Progenitor cell of endocrine pancreas (in vitro differentiated cells): Measurements from ENCODE around the gene GGCX. TPM values are rescaled to one million over a fixed set of nuclear protein-coding genes. Genes with fewer than 3 reads are reported as not detected.

Experiments used
- DNase-seq: peaks from one replicate; pipeline ENCODE4 v3.0.0; 2021; ENCODE audit warnings: low spot score; ENCODE audit not compliant: unreplicated experiment
- H3K27ac Mint-ChIP-seq: 2 replicates; pipeline ENCODE4 v1.8.0; 2021; ENCODE audit warnings: mild to moderate bottlenecking, moderate library complexity, mixed read lengths
- H3K27me3 Mint-ChIP-seq: 2 replicates; pipeline ENCODE4 v1.8.0; 2021; ENCODE audit warnings: mixed read lengths
- H3K36me3 Mint-ChIP-seq: 2 replicates; pipeline ENCODE4 v1.8.0; 2022; ENCODE audit warnings: mixed read lengths; ENCODE audit not compliant: insufficient read depth
- H3K4me1 Mint-ChIP-seq: 2 replicates; pipeline ENCODE4 v1.8.0; 2021; ENCODE audit warnings: low read depth, mixed read lengths
- H3K4me3 Mint-ChIP-seq: 2 replicates; pipeline ENCODE4 v1.8.0; 2021; ENCODE audit warnings: low read depth, mild to moderate bottlenecking, moderate library complexity, mixed read lengths
- H3K9me3 Mint-ChIP-seq: 2 replicates; pipeline ENCODE4 v1.8.0; 2021; ENCODE audit warnings: low read depth, mixed read lengths
- total RNA-seq: library from RNA; stranded (reverse); gene quantifications from 2 replicates; pipeline ENCODE4 v1.2.1, GENCODE V29; 2021
- TF ChIP-seq, protein P1 (sequence below): fragments of 200-600 bp; sonication (generic); IDR thresholded peaks from one replicate; pipeline ENCODE4 v1.5.0; 2021; ENCODE audit warnings: antibody characterized with exemption, mild to moderate bottlenecking; ENCODE audit not compliant: unreplicated experiment

GGCX gene
- total RNA-seq, 1 donor from 2014 or later, result 69.2 TPM

DNA sequence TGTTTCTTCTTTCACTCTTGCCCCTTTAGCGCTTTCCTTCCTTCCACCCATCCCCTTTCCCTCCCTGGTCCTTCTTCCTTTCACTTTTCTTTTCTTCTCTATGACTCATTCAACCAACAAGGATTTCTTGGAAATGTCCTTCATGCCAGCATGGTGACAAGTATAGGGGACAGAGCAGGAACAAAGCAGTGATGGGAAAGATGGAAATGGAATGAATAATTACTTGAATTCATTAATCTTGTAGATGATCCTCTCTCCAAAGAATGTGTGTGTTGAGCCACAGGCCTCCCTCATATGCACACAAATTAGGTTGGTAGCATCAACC is 24.4 kb upstream of the GGCX start:
- H3K27ac Mint-ChIP-seq, result no peak overlapping the region
- TF ChIP-seq, protein P1, sequence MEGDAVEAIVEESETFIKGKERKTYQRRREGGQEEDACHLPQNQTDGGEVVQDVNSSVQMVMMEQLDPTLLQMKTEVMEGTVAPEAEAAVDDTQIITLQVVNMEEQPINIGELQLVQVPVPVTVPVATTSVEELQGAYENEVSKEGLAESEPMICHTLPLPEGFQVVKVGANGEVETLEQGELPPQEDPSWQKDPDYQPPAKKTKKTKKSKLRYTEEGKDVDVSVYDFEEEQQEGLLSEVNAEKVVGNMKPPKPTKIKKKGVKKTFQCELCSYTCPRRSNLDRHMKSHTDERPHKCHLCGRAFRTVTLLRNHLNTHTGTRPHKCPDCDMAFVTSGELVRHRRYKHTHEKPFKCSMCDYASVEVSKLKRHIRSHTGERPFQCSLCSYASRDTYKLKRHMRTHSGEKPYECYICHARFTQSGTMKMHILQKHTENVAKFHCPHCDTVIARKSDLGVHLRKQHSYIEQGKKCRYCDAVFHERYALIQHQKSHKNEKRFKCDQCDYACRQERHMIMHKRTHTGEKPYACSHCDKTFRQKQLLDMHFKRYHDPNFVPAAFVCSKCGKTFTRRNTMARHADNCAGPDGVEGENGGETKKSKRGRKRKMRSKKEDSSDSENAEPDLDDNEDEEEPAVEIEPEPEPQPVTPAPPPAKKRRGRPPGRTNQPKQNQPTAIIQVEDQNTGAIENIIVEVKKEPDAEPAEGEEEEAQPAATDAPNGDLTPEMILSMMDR, result no peak
- peaks cover 13% of the 10 kb centered on the region for H3K36me3 Mint-ChIP-seq
- no peaks in the 10 kb centered on the region for H3K9me3 Mint-ChIP-seq
- H3K27me3 Mint-ChIP-seq, result no peaks in the 10 kb centered on the region
- peaks cover 24% of the 10 kb centered on the region for H3K4me1 Mint-ChIP-seq
- no peak overlapping the region for H3K4me3 Mint-ChIP-seq
- DNase-seq, result no peak

DNA sequence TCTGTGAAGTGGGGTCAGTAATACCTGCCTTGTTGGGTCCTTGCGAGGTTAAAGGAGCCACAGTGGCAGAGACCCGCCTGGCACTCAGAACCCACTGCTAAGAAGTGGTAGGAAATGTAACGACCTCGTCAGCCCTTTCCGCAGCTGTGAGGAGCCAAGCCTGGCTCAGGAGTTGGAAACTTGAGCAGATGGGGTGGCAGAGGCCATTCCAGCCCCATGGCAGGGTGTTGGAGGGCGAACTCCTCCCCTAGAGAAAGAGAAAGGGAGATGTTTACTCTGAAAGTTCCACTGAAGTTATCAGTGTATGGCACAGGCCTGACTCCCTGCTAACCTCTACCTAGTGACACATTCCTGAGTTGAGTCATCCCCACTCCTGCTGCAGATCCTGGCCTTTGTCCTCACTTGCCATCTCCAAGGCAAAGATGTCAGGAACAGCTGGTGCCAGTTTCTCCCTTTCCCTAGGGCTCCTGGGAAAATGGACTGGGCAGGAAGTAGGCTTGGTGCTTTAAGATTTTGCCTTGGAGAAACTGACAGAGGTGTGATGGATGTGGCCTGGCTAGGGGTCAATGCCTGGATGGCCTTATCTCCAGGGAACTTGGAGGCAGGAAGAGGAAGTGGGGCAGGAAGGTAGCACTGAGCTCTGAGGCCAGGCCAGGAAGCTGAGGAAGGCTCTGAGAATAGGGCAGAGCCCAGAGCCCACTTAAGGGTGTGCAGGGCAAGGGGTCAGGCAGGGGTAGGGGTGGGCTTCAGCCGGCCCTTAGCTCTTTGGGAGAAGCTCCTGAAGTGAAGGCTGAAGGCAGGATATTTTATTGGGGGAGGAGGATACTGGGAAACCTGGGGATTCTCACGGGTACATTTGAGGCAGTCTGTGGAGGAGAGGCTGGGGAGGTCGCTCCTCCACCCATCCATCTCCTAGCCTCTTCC is 23.8 kb upstream of the GGCX start:
- no peaks in the 10 kb centered on the region for H3K27me3 Mint-ChIP-seq
- TF ChIP-seq, protein P1, result no peak
- H3K9me3 Mint-ChIP-seq, result no peaks in the 10 kb centered on the region
- H3K36me3 Mint-ChIP-seq, result peaks cover 13% of the 10 kb centered on the region
- no peak overlapping the region for H3K4me3 Mint-ChIP-seq
- no peak for DNase-seq
- H3K4me1 Mint-ChIP-seq, result peaks cover 18% of the 10 kb centered on the region
- peak overlapping the region; percentile 88 for H3K27ac Mint-ChIP-seq

DNA sequence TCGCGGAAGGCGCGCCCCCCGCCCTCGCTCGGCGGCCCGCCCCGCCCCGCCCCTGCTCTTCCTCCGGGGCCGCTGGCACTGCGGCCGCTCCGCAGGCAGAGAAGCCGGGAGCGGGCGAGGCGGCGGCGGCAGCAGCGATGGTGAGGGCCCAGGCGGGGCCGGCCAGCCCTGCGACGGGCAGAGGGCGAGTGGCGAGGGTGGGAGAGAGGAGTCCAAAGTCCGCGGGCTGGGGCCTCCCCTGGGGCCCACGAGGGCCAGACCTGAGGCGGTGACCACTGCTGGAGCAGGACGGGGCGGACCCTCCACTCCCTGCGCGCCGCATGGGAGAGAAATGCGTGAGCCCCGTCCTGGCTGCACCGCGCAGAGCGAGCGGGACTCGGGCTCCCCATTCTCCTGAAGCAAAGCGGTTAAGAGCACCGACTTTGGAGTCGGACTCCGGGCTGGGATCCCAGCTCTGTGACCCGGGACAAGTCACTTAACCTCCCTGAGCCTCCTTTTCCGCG is 23.1 kb upstream of the GGCX start, which contains the start of gene VAMP5:
VAMP5 (plus strand) TSS at position 78 of the 503 bp plus-strand sequence; CDS start at position 138, 60 bp downstream.
- Mint-ChIP-seq H3K4me3 (no peak within 1 kb of the TSS), H3K9me3 (no peaks in the 10 kb centered on the region), H3K27me3 (no peaks in the 10 kb centered on the region), H3K4me1 (peaks cover 16% of the 10 kb centered on the region), H3K27ac (peak within 1 kb of the TSS; percentile 88), H3K36me3 (peaks cover 13% of the 10 kb centered on the region)
- DNase-seq, result no peak
- TF ChIP-seq, protein P1, result no peak

DNA sequence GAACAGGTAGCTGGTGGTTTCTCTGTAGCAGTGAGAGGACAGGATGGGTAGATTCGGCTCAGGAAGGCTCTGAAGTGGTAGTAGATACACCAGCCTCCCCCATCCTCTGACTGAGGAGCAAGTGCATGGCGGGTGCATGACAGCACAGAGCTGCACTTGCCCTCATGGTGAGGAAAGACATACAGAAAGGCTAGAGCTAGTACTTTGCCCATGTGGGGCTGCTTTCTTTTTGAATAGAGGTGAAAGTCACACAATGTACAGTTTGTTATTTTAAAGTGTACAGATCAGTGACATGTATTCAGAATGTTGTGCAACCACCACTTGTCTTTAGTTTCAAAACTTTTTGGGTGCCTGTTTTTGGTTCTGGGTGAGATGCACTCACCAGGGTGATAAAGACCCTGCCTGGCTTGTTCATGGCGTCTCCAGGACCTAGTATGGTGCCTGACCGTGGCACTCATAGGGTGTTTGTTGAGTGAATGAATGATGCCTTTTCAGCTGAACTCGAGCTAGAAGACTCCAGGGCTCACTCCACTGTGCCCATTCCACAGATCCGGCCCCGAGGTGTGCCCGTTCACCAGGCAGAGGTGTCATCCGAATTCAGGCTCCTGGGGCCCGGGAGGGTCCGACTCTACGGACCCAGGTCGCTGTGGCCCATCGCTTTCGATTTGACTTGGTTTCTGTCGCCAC is 22.5 kb upstream of the GGCX start:
- peak overlapping the region; percentile 67 for H3K27ac Mint-ChIP-seq
- no peak overlapping the region for H3K4me3 Mint-ChIP-seq
- H3K27me3 Mint-ChIP-seq, result no peaks in the 10 kb centered on the region
- TF ChIP-seq, protein P1, result no peak
- no peaks in the 10 kb centered on the region for H3K9me3 Mint-ChIP-seq
- H3K36me3 Mint-ChIP-seq, result peaks cover 14% of the 10 kb centered on the region
- peaks cover 22% of the 10 kb centered on the region for H3K4me1 Mint-ChIP-seq
- no peak for DNase-seq

DNA sequence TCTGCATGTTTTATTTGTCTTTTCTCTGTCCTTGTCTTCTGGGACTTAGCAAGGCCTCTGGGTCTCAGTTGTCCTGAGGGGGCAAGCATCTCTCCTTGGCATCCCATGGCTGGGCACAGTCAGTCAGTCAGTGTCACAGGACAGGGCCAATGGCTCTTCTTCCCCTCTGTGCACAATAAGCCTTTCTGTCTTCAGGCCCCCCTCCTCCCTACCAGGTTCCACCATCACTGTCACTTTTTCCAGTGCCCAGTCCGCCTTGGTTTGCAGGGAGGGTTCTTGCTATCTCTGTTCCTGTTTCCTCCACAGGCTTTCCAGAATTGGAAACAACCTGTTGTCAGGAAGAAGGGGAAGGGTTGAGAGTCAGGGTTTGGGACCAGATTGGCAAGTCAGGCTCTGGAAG is 21.2 kb upstream of the GGCX start:
- H3K36me3 Mint-ChIP-seq, result peaks cover 15% of the 10 kb centered on the region
- no peaks in the 10 kb centered on the region for H3K9me3 Mint-ChIP-seq
- TF ChIP-seq, protein P1, result no peak
- H3K4me1 Mint-ChIP-seq, result peaks cover 32% of the 10 kb centered on the region
- DNase-seq, result no peak
- H3K27ac Mint-ChIP-seq, result no peak overlapping the region
- H3K4me3 Mint-ChIP-seq, result no peak overlapping the region
- no peaks in the 10 kb centered on the region for H3K27me3 Mint-ChIP-seq
